Measurements from ENCODE around the gene UBC. TPM values are rescaled to one million over a fixed set of nuclear protein-coding genes. Genes with fewer than 3 reads are reported as not detected.

Gene UBC
- total RNA-seq, 4 donors from 2014 or later, result 1,267 to 2,383 (median 1,576) TPM

- intact Hi-C loops (cut with DNase I), result no loop called here
- Histone ChIP-seq H3K9me3 (no peaks in the 10 kb centered on the region), H3K27ac (replicated peaks in 1 of 4) (no peak overlapping the region), H3K4me3 (no peak overlapping the region), H3K36me3 (no peaks in the 10 kb centered on the region), H3K4me1 (peaks cover 29 to 45% (median 41%) of the 10 kb centered on the region in 4 donors), H3K27me3 (no peaks in the 10 kb centered on the region)
- no peak for DNase-seq (ENCODE audit: extremely low spot score)
- WGBS, result 82% methylated on average over 8 of the region's 10 CpGs
- TF ChIP-seq CTCF (IDR thresholded peaks at IDR 0.05) (no peak), POLR2A (IDR thresholded peaks at IDR 0.05; ENCODE audit: low read depth) (no peak), EP300 (IDR thresholded peaks at IDR 0.05) (no peak), POLR2AphosphoS5 (IDR thresholded peaks at IDR 0.05) (no peak)
Observed at GRCh38 chr12:124925117-124925516, 10.7 kb upstream of the UBC start.

GRCh38 chr12:124923905-124924734 is 9.7 kb upstream of the UBC start:
- Histone ChIP-seq H3K4me1 (peaks cover 38 to 55% (median 50%) of the 10 kb centered on the region in 4 donors), H3K4me3 (no peak overlapping the region), H3K36me3 (no peaks in the 10 kb centered on the region), H3K27me3 (no peaks in the 10 kb centered on the region), H3K27ac (replicated peaks in 1 of 4) (peak overlapping the region in 1 of 4 donors; percentile 5), H3K9me3 (no peaks in the 10 kb centered on the region)
- intact Hi-C loops (cut with DNase I), result no loop called here
- 84% methylated on average over 9 of the region's 12 CpGs for WGBS
- no peak for TF ChIP-seq POLR2A (IDR thresholded peaks at IDR 0.05; ENCODE audit: low read depth)
- TF ChIP-seq POLR2AphosphoS5 (IDR thresholded peaks at IDR 0.05), result no peak
- TF ChIP-seq CTCF (IDR thresholded peaks at IDR 0.05), result no peak
- no peak for TF ChIP-seq EP300 (IDR thresholded peaks at IDR 0.05)
- DNase-seq (ENCODE audit: extremely low spot score), result no peak

- TF ChIP-seq POLR2A (IDR thresholded peaks at IDR 0.05; ENCODE audit: low read depth), result no peak
- TF ChIP-seq POLR2AphosphoS5 (IDR thresholded peaks at IDR 0.05), result no peak
- TF ChIP-seq EP300 (IDR thresholded peaks at IDR 0.05), result no peak
- TF ChIP-seq CTCF (IDR thresholded peaks at IDR 0.05), result no peak
- intact Hi-C loops (cut with DNase I), result no loop called here
- Histone ChIP-seq H3K4me1 (peaks cover 43 to 61% (median 56%) of the 10 kb centered on the region in 4 donors), H3K36me3 (no peaks in the 10 kb centered on the region), H3K9me3 (no peaks in the 10 kb centered on the region), H3K27ac (replicated peaks in 1 of 4) (peak overlapping the region; percentile 99 to 100 (median 100)), H3K4me3 (peak overlapping the region; percentile 32 to 45 (median 39)), H3K27me3 (no peaks in the 10 kb centered on the region)
- DNase-seq (ENCODE audit: extremely low spot score), result no peak
- 29% methylated on average over 15 of the region's 16 CpGs for WGBS
Observed at GRCh38 chr12:124921200-124922031, 7.0 kb upstream of the UBC start.

GRCh38 chr12:124920353-124920935 is 6.0 kb upstream of the UBC start:
- WGBS, result 82% methylated on average over 4 of the region's 4 CpGs
- no peak for TF ChIP-seq CTCF (IDR thresholded peaks at IDR 0.05)
- no peak for TF ChIP-seq EP300 (IDR thresholded peaks at IDR 0.05)
- no peak for TF ChIP-seq POLR2AphosphoS5 (IDR thresholded peaks at IDR 0.05)
- TF ChIP-seq POLR2A (IDR thresholded peaks at IDR 0.05; ENCODE audit: low read depth), result no peak
- Histone ChIP-seq H3K27ac (replicated peaks in 1 of 4) (peak overlapping the region; percentile 99 to 100 (median 100)), H3K9me3 (no peaks in the 10 kb centered on the region), H3K36me3 (no peaks in the 10 kb centered on the region), H3K4me3 (no peak overlapping the region), H3K4me1 (peaks cover 45 to 70% (median 65%) of the 10 kb centered on the region in 4 donors), H3K27me3 (no peaks in the 10 kb centered on the region)
- DNase-seq (ENCODE audit: extremely low spot score), result no peak
- intact Hi-C loops (cut with DNase I), result no loop called here

Data from esophagus muscularis mucosa (tissue), 4 donors.